GM18870 (cell line): Measurements from ENCODE around the gene GATM.
"Not testable (repeated sequence)": the region's sequence is repeated elsewhere in the genome, so short reads cannot be mapped to it uniquely, and the experiment has no call there.

ENCODE experiments used
- ATAC-seq: cut with Tn5 transposase; IDR thresholded peaks from one replicate; pipeline ENCODE4 v1.9.1; 2021; ENCODE audit warnings: moderate library complexity; ENCODE audit not compliant: unreplicated experiment

Gene GATM

DNA sequence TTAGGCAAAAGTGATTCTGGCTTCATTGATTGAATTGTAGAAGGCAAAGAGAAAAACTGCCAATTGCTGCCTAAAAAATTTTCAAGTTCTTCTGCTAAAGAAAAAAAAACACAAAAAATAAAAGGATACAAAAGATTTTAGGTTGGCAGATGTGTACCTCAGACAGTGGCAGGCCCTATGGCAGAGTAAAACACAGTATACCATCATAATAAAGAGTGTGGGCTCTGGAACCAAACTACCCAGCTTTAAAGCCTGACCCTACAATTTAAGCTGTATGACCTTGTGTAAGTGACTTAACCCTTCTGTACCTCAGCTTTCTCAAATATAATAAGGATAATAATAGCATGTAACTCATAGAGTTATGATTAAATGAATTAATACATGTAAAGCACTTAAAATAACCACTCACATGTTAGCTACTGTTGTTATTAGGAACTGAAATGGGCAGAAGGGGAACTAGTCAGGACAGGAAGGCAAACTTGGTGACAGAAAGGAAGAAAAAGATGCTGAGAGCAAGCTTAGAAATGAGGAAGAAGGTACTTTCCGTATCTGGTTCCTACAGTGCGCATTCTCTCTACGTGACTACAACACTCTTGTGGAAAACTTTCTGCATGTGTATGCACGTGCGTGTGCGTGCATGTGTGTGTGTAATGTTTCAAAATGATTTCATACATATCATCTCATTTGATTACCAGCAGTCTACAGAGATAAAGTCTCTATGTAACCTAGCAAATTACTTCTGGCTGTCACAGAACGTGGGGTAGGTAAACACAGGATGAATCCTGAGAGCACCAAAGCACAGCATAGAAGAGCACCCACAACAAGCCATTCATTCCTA, 13.6 kb upstream of the GATM start:
- peak; percentile 98 for ATAC-seq

DNA sequence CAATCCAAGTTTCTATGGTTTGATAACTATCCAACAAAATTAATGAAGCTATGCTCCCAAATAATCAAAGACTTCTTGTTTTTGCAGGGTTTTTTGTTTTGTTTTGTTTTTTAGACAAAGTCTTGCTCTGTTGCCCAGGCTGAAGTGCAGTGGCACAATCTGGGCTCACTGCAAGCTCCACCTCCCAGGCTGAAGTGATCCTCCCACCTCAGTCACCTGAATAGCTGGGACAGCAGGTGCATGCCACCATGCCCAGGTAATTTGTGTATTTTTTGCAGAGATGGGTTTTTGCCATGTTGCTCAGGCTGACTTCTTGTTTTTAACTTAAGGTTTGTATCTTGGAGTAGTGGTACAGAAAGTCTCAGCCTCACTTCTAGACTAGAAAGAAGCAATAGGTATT, 11.0 kb upstream of the GATM start:
- ATAC-seq: no peak

DNA sequence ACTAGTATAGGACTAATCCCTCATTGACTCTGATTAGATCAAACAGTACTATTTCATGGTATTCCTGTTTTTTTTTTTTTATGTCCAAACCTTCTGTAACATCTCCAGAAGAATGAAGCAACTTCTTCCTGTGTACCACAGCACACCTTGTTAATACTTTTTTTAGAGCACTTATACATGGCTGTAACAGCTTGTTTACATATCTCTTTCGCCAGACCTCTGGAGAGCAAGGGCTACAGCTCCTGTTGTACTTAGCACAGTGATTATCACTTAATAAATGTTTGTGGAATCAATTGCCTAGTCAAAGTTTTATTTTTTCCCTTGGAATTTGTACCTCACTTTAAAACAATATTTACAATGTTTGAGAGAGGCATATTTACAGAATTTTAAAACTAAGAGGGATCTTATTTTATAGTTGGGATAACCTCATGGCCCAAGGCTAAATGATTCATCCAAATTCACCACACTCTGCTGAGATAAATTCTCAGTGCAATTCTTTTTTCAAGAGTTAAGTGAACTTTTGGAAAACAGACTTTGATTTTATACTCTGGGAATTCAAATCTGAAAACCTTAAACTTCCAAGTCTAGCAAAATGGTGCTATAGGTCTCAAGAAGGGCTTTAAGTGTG, 9.2 kb upstream of the GATM start:
- no peak for ATAC-seq

DNA sequence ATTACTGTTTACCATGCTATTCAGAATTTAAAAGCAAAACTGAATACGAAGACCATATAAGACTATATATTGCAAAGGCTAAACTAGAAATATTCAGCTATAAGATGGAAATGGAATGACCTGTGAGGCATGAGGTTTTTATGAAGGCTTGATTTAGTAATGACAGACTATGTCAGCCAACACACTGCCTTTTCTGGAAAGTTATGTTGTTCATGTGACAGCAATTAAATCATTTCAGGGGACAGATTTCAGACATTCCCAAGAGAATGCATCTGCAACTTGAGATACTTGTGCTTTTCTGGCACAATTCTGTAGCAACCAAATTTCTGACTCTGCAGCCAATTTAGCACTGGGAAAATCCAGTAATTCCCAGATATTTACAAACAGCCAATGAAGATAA, 8.6 kb upstream of the GATM start:
- ATAC-seq: no peak

DNA sequence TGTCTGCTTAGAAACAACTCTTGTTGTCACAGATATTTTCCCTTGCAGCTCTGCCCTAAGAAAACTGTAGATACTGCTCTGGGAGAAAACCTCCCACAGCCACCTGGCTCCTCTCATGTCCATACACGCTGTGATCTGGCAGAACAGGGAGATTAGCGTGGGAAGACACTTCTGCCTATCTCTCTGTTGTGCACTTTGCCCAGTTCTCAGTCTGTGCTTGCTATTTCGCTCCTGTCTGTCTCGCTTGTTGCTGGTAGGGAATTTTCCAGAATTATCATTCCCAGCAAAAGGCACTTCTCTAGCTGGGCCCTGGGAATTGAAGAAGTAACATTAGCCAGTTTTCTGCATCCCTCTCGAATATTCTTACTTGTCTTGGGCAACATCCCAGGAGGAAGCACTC, 8.1 kb upstream of the GATM start:
- ATAC-seq: no peak

DNA sequence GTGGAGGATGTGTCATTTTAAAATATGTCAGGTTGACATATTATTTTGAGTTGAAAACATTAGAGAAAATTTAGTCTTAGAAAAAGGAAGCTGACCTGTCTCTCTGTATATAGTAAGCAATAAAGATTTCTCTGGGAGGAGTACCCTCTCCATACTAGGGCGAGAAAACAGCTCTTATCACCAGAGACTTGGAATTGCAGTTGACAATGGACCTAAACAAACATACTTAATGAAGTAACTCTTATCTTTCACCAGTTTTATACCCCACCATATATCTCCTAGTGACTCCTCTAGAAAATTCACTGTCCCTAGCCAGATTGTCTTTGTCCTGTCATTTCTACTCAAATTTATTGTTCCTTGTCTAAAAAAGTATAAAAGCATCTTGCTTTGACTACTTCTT, 7.2 kb upstream of the GATM start:
- no peak for ATAC-seq

DNA sequence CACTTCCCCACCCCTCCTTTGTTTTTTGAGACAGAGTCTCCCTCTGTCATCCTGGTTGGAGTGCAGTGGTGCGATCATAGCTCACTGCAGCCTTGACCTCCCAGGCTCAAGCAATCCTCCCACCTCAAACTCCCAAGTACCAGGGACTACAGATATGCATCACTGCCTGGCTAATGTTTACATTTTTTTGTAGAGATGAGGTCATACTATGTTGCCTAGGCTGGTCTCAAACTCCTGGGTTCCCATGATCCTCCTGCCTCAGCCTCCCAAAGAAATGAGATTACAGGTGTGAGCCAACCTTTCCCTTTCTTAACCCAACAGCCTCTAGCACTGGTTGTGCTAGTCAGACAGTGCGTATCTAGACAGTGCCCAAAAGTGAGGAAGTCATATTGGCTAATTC, 6.4 kb upstream of the GATM start:
- ATAC-seq: no peak

DNA sequence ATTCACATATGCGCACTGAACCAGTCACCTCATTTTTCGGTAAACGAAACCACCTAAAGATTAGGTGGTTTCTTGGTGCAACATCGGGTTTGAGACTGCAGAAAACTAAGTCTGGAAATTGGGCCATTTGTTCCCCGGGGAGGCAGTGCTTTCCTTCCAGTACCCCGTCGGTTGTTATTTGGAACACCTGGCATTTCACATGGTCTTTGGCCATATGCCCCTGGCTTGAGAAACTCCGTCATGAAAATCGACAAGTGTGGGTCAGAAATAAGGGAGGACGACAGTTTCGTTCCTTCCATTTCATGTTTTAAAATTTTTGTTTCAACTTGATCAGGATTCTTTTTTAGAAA, 544 bp upstream of the GATM start:
- no peak for ATAC-seq

DNA sequence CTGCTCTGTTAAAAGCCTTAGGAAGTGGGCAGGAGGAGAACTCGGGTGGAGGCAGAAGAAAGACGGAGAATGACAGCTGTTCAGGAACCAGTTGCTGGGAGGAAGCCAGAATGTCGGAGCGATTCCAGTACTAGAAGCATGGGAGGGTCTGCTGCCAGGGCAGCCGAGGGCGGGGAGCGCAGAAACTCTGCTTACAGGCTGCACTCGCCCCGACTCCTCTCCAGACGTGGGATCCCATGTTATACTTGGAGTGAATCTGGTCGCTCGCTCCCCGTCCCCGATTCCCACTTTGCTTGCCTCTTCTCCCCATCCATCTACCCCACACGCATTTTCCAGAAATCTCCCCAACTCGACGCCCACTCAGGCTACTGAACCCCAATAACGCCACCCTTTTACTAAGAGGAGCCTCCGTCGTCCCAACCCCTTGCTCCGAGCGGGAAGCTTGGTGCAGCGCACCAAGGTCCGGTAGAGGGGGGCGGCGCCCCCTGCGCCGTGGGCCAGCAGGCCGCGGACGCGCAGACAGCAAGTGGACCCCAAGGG, 665 bp downstream of the GATM start:
- ATAC-seq: peak; percentile 26

DNA sequence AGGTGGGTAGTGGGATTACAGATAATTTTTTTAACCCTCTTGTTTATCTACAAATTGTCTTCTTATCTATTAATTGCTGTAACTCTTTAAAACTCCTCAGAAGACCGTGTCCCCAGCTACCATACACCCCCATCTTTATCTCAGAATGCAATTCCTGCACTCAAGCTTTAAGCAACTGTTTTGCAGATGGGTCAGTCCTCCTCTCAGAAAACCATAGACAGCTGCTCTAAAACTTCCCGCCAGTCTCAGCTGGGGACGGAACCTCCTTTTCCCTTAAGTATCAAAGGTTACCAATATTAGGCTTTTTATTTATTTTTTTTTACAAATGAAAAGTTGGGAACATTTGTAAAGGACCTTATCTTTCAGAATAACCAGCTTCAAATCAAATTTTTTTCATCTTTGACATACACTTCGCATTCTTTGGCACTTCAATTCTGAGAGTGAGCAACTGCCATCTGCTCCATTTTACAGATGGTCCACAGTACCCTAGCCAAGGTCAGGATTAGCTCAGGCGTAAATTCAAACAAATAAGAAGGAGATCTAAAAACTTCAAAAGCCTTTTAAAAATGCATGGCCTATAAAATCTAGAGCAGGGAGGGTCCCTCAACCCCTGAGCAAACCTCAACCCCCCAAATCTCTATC, 1.3 kb downstream of the GATM start:
- ATAC-seq: no peak

DNA sequence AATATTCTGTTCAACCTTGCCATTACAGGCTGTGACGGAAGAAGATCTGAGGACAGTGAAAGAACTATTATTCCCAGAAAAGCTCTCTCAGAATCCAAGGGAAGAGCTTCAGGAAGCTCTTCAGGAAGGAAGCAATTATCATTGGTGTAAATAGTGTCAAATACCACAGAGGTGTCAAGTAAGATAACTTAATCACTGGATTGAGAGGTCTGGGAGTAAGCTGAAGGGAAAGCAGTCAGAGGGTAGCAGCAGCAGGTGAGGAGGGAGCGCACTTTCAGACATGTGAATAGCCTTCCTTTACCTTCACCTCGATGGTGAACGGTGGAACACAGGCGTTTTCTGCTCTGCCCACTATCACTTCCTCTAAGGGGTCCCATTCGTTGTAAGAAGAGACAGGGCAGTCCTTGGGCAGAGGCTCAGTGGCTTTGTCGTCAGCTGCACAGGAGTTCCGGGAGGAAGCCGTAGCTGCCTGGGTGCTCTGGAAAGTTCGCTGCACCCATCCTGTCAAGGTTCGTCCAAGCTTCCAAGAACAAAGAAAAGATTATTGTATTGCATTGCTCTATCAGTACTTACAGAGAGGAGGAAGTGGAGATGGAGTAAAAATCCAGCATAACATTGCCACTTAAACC, 1.9 kb downstream of the GATM start:
- ATAC-seq: no peak

DNA sequence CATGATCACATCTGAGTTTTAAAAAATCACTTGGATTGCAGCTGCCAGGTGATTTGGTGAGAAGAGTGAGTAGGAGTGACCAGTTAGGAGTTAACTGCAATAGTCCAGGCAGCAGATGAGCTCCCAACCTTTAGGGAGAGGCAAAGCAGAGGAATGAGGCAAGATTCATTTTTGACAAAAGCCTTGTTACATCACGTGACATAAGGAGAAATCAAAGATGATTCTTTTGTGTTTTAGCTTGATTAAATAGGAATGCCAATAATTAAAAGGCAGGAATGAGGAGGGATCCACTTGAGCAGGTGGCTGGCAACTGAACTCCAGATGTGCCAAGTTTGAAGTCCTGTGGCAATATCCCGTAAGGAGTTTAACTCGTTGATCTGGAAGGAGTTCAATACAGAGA, 2.5 kb downstream of the GATM start:
- no peak for ATAC-seq

DNA sequence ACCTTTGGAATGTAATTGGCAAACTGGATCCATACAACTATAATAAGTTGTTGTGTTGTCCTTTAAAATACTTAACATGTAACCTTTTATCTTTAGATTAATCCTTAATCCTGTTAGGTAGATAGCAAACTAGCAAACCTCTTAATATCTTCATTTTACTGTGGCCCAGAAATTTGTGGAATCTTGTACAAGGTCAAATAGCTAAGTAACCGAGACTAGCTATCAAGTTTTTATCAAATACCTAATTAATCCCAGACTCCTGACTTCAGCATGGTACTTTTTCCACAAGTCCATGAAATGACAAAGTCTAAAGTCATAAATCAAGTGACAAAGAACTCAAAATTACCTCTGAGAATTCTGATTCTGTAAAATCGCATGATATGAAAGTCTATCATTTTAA, 4.4 kb downstream of the GATM start:
- no peak for ATAC-seq

DNA sequence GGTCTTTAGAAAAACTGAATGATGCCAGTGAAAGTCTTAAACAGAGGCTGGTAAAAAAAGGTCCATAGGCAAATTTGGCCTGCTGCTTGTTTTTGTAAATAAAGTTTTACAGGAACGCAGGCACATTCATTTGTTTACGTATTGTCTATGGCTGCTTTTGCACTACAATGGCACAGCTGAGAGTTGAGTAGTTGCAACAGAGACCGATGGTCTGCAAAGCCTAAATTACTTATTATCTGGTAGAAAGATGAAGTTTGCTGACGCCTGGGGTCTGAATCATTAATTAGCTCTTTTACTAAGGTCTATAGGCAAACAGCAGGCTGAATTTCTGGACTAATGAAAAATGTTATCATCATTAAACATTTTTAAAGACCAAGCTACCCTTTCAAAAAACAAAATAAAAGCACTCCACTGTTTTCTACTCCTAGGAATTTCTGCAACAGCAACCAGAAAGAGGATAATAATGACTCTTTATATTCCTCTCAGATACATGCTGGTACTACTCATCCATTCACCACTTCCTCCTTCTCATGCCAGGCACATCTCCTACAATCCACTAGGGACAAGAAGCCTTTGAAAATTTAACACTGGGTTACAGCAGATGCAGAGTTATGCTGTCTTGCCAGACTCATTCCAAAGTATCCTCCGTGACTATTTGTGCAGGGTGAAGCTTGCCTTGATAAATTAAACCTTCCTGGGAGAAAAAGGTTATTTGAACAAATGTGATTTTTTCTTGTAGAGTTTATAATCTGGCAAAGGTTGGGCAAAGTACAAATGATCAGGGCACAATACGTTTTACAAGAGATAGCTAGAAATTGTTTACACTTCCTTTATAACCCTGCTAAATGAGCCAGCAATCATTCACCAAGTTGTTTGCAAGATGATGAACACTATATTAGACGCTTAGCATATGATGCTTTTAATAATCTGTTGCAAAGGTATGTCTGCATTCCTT, 6.0 kb downstream of the GATM start:
- no peak for ATAC-seq

DNA sequence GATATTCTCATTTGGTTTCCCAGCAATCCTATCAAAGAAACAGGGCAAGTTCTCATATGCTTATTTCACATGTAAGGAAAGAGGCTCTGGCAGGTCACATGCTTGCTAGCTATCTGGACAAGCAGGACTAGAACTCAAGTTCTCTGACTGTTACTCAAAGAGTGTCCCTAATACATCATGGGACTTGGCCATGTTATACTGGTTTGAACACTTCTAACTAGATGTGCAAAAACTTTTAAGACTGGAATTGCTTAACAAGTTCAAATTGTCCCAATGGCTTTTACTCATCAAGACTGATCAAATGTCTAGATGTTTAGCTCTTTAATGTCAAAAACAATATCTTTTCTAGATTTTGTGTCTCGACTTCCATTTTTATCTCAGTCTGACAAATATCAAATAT, 6.8 kb downstream of the GATM start:
- ATAC-seq: no peak

DNA sequence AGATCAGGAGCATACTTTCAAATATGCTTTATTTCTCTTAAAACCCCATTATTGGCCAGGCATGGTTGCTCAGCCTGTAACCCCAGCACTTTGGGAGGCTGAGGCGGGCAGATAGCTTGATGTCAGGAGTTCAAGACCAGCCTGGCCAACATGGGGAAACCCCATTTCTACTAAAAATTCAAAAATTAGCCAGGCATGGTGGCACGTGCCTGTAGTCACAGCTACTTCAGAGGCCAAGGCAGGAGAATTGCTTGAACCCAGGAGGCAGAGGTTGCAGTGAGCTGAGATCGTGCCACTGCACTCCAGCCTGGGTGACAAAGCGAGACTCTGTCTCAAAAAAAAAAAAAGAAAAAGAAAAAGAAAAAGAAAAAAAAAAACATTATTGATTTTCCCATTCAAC, 8.3 kb downstream of the GATM start:
- not testable (repeated sequence) for ATAC-seq

DNA sequence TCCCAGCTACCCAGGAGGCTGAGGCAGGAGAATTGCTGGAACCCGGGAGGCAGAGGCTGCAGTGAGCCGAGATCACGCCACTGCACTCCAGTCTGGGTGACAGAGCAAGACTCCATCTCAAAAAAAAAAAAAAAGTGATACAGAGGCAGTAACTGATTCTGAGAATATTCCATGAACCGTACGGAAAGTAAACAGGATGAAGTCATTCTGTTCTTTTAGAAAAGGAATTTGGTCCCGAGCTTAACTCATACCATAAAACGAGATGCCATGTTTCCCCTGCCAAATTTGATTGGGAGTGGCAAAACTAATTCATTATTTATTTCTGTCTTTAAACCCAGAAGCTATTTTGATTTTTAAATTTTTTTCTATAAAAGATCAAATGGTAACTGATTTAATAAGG, 11.1 kb downstream of the GATM start:
- ATAC-seq: not testable (repeated sequence)

DNA sequence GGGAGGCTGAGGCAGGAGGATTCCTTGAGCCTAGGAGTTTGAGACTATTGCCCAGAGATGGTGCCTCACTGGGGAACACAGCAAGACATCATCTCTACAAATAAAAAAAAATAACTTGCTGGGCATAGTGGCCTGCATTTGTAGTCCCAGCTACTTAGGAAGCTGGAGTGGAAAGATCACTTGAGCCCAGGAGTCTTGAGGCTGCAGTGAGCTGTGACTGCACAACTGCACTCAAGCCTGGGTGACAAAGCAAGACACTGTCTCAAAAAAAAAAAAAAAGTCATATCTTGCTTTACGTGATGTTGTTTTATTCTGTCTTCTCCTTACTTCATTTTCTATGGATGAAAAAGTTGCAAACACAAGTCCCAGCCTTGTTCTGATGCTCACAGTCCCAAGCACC, 14.1 kb downstream of the GATM start:
- ATAC-seq: no peak

DNA sequence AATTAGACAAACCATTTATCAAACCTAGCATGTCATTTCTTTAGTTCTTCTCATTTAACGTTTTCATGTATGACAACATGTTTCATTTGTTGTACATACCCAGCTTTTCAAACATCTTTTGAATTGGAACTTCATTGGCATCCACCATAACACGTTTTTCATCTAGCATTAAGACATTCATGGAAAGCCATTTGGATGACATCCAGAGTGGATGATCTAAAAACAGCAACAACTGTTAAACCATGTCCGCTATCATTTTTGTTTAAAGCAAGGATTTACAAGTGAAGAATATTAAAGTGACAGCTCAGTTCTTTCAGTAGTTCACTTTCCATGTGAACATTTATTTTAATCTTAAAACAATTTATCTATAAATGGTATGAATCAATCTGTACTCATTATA, 14.5 kb downstream of the GATM start:
- no peak for ATAC-seq

DNA sequence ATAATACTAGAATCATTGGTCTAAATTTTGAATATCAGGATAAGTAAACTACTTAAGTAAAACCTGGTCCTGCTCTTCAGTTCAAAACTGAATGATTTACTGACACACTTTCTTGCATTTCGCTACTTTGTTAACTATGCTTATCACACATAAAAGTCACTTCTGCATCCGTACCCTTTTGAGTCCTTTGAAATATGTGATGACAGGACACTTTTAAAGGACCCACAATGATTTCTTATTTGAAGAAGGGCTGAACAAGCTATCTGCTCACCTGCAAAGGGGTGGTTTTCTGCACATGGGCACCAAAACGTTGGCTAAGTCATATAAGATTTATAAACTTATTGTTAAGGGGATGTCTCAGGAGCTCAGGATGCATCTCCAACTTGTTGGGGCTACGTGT, 15.0 kb downstream of the GATM start:
- ATAC-seq: no peak

DNA sequence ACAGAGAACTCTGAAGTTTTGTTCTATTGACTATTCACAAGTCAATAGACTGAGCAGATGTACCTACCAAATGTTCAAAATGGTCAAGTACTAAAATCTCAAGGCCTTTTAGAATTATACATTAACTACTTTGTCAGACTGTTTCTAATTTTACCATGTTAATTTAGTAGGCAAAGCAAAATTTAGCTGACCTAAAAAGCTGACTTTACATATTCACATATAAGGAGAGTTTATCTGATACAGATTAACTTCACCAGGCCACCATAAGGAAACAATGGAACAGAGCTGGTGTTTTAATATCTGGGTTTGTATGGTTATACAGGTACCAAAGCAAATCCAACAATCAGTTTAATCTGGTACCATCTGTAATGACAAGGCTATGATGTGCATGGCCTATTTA, 15.9 kb downstream of the GATM start:
- no peak for ATAC-seq
